DOHH2 (cell line): ENCODE data around the gene NOC4L.

Source experiments
- CTCF ChIP-seq: fragments of 200-600 bp; sonication (generic); IDR thresholded peaks from one replicate; pipeline ENCODE4 v1.5.1; 2014; ENCODE audit warnings: antibody characterized with exemption, mild to moderate bottlenecking, low read depth, low read length; ENCODE audit not compliant: poor library complexity, severe bottlenecking
- EZH2phosphoT487 ChIP-seq: fragments of 200-600 bp; sonication (generic); IDR thresholded peaks from 2 replicates; pipeline ENCODE4 v1.6.1; 2017; ENCODE audit warnings: borderline replicate concordance, mild to moderate bottlenecking, antibody characterized with exemption, low read length, moderate library complexity, mixed read lengths

- TF ChIP-seq CTCF (no peak), EZH2phosphoT487 (no peak)
Measured at GRCh38 chr12:132199101-132199500, 54.8 kb downstream of the NOC4L start.
